ENCODE results near the gene HMGXB4.

HMGXB4 gene

DNA sequence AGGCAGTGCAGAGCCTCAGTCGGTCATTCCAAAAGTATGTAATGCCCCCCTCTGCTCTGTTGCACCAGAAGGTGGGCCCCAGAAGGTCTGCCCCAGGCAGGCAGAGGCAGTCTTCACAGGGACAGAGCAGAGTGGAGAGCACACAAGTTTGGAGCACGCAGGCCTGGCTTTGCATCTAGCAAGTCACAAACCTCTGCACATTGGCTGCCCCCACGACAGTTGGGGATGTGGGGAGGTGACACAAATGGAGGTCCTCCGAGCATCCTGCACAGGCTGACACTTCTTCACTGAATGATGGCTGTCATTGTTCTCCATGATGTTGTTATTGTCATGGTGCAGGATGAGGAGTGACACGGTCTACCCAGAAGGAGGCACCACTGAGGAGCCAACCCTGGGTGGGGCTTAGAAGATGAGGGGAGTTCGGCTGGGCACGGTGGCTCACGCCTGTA lies 54.3 kb downstream of the HMGXB4 start:
- no peak for DNase-seq

DNA sequence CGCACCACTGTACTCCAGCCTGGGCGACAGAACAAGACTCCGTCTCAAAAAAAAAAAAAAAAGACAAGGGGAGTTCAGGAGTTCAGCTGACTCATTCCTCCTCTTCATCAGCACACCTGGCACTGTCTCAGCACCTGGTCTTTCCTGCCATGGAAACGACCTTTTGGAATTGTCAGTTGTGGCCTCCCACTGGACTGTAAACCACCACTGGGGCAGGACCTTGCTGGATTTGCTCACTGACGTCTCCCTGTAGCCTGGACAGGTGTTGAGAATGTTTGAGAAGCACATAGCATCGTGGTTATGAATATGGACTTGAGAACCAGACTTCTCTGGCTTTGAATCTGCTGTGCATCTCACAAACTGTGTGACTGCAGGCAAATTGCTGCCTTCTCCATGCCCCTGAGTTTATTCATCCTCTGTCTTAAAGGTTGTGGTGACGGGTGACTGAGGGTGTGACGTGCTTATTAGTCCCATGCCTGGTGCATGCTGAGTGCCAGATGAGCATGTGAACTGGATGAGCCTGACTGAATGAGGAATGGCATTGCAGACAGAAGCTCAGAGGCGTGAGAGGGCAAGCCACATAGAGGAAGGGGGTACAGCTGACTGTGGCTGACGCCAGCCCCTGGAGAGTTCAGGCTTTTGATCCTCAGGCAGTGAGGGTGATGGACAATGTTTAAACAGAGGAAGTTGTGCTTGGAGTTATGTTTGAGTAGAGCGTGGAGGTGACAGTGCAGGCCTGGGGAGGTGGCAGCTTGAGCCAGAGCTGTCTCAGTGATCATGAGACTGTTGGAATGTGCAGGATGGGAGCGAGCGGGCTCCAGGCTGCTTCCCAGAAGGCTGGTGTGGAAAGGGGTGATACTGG lies 55.1 kb downstream of the HMGXB4 start:
- no peak for DNase-seq

DNA sequence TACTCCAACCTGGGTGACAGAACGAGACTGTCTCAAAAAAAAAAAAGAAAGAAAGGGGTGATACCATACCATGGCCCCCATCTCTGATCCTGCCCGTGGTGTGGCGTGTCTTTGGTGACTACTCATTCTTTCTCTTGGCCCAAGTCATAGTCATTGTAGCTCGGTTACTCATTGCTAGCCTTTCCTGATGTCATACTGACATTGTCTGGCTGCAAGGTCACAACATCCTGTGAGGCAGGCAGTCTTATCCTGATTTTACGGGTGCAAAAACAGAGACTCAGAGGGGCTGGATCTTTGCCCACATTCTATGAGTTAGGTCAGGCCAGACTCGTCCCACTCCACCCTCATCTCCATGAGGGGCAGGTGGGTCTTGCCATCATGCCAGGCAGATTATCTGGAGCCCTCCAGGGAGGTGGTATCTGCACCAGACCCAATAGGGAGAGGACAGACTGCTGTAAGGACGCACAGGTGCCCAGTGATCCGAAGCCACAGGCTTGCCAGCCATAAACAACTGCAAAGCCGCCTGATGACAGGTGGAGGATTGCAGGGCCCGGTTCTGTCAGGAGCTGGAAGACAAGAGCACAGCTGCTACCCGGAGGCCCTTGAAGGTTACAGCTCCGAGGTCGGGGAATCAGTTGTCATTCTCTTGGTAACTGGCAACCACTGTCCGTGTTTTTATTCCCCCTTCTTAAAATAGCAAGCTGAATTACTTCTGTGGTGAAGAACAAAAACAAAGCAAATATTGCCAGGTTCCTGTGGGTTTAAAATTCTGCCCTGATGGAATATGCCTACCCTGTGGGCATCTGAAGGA lies 56.2 kb downstream of the HMGXB4 start:
- DNase-seq, result no peak

DNA sequence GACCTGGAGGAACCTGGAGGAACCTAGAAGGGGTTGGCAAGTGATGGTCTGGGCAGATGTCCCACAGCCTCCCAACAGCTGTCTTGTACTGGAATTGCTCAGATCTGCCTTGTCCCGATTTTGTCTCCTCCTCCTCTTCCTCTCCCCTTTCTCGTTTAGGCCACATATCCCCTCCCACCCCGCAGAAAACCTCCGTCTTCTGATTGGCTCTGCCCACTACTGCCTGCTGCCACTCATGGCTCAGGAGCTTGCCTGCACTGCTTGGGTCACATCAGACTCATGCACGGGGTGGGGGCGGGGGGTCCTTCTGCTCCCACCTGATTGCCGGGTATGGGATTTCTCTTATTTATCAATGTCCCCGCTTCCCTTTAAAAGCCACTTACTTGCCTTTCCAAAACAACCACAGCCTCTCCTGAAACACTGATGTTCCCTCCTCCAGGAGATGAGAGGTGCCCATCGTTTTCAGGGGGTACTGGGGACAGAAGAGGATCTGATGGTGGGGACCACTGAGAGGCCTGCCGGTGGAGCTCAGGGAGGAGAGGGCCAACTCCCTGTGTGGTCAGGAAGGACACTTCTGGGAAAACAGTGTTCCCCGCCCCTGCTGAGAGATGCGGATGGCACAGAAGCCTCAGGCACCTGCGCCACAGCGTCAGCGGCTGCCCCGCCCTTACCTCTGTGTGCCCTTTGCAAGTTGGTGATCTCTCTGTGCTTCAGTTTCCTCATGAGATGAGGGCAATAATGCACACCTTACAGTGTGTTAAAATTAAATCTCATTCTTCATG lies 57.1 kb downstream of the HMGXB4 start:
- DNase-seq, result no peak

DNA sequence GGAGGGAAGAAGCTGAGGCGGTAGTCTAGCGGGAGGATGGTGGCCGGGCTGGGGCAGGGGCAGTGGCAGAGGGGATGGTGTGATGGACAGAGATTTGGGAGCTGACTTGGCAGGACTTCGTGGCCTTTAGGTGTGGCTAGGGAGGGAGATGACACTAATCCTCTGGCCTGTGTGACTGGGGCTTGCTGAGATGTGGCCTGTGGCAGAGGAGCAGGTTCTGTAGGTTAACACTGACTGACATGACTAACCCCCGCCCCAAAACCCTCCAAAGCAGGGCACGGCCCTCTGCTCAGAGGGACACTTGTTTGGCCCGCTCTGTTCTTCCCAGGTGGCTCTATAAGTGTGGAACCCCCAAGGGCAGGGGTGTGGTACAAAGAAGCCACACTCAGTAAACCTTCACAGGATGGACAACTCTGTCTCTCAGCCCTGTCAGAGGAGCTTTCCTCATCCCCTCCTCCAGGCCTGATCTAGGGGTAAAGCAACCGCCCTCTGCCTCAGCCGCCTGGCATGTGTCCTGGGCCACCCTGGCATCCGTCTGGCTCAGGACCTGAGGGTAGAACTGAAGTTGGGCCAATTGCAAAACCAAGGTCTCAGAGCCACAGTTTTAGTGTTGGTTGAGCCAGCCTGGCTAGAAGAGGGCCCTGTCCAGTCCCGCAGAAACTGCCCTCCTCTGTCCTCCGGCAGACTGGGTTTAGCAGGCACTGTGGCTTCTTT lies 58.0 kb downstream of the HMGXB4 start:
- no peak for DNase-seq

DNA sequence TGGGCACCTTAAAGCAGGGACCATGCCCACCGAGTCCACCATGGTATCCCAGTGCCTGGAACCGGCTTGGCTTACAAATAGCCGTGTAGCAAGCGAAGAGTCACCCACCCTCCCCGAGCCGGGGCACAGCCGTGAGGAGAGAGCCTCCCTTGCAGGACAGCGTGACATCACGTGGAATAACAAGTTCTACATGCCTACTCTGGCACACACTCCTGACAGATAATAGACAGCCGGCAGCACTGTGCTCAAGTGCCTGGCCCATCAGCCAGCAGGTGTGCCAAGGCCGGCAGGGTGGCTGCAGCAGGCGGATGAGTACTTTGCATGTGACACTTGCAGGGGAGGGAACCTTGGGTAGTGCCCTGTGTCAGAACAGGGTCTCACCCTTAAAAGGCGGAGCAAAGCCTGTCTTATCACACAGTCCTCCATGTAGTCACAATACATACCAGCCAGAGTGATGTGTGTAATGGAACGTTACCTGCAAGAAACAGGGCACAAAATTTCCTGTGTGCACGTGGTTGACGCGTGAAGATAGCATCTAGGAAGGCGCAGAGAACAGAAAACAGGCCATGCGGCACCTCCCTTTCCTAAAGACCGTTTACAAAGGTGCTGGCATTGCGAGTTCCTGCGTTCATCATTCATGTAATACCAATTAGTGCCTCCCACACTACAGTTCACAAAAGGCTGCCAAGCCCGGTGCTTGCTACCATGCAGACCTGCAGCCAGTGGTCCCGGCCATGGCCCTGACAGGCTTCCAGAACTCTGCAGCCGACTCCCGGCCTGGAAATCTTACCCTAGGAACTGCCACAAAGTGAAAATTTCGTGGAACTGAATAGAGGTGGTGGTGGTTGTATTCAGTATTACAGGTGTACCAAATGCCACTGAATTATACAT lies 58.8 kb downstream of the HMGXB4 start:
- no peak for DNase-seq

DNA sequence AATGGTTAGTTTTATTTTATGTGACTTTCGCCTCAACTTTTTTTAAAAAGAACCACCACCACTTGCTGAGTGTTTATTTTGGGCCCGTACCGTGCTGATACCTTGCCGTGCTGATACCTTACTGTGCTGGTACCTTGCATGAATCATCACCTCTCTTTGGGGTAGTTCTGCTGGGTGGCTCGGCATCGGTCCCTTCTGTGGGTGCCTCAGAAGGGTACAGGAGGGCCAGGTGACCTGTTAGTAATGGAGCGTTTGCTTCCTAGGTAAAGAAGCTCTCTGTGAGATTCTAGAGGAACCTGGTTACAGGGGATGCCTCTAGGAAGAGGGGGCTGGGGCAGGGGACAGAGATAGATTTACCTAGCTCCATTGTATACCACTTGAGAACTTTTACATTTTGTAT lies 59.5 kb downstream of the HMGXB4 start:
- DNase-seq, result no peak

DNA sequence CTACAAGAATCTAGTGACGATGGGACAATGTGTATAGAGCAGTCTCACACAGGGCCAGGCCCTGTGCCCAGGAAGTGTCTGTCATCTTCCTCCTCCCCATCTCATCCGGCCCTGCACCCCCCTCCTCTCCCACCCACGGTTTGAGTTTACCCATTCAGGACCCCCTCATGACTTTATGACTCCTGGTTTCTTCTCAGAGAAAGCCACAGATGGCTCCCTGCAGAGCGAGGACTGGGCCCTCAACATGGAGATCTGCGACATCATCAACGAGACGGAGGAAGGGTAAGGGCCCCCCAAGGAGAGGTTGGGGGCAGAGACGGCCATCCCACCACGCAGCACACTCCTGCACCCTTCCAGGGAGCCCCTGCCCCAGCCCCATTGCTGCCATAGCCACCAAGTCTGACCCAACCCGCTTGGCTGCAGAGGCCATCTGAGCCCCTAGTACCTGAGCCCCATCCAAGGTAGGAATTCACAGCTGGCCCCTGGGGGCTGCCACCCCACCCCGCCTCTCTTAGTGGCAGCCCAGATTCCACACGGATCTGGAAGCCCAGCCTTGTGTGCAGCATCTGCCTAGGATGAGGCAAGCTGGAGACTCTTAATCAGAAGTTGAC lies 60.5 kb downstream of the HMGXB4 start:
- DNase-seq, result no peak

DNA sequence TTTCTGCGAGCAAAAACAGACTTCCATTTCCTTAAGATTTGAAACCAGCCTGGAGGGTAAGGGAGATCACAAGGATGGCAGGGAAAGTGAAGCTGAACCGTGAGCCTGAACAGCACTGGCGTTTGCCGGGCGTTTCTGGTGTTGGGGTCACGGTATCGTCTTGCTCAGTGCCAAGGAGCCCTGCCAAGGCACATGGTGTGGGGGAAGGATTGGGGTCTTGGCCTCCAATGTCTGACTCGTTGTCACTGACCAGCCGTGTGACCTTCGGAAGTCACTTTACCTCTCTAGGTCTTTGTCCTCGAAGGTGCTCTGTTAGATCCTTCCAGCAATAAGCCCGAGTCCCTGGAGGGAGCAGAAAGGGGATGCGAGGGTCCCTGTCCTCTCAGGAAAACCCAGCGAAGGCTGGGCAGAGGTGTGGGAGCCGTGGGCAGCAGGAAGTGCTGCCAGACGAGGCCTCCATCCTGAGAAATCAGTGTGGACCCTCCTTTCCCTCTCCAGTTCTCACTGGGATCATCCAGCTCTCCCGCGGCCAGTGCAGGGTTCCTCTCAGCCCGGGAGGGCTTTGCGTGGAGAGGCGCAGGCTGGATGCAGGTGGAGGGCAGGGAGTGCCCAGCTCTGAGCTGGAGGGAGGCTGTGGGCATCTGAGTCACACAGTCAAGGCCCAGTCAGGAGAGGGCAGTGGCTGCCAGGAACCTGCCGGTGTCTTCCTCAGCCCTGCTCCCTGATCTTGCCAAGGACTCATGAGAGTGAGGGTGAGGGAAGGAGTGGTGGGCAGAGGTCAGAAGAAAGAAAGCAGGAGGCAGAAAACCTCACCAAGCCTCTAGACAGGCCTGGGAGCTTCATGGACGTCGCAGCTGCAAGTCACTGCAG lies 61.3 kb downstream of the HMGXB4 start:
- no peak for DNase-seq

DNA sequence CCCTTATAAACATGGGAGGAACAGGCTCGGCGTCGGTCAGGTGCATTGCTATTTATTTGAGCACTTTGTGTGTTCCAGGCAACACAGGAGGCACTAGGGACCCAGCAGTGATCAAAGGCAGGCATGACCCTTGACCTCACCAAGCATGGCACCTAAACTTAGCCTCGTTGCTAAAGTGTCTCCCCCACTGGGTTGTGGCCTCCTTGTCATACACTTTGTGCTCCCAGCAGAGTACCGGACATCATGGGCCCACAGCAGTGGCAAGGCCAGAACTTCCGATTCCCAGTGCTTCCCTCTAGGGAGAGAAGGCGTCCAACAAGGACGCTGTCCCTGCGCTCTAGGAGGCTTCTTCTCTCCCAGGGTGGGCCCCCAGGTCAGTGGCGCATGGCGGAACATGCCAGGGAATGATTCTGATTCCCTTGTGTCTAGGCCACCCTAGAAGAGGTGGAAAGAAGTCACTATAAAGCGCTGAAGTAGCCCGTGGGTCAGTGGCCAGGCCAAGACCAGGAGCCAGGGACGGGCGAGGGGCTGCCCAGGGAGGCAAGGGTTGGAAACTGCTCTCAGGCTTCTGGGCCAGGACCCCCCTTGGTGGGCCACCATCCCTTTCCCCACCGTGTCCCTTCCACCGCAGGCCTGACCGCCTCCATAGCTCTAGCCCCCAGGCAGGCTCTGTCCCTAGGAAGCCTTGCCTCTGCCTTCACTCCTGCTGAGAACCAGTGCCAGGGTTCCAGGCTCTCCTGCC lies 62.1 kb downstream of the HMGXB4 start:
- DNase-seq, result no peak

DNA sequence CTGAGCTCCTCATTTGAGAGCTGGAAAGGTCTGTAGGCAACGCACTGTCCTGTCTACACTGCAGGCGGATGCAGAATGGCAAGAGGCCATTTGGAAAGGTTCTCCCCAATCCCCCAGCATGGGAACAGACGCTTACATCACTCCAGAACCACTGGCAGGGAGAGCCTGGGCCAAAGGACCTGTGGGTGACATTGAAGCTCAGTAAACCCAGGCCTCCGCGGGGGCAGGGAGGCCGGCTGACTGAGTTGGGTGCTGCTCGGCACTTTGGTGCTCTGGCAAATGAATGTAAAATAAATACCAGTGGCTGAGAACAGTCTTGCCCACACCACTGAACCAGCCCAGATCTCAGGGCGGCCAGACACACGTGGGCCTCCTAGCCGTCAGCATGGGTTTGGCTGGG lies 64.8 kb downstream of the HMGXB4 start:
- no peak for DNase-seq

DNA sequence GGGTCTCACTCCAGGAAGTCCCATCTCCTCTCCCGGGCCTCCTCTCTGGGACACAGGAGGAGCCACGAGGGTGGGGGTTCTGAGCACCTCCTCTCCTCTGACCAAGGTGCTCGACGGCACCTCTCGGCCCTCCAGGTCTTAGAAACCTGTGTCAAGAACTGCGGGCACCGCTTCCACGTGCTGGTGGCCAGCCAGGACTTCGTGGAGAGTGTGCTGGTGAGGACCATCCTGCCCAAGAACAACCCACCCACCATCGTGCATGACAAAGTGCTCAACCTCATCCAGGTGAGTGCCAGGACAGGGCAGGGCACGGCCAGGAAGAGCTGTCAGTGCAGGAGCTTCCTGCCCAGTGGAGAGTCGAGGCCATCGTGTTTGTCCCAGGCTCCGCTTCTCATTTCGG lies 65.6 kb downstream of the HMGXB4 start:
- no peak for DNase-seq

DNA sequence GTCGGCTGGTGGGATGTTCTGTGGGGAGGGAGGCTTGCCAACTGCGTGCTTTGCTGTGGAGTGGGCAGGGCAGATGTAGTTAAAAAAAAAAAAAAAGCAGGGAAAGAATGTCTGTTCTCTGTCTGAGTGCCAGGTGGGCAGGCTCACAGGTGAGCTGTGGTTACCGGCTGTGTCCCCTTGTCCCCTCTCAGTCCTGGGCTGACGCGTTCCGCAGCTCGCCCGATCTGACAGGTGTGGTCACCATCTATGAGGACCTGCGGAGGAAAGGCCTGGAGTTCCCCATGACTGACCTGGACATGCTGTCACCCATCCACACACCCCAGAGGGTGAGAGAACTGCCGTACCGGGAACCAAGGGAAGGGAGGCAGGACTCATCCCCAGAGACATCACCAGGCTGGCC lies 66.0 kb downstream of the HMGXB4 start:
- DNase-seq, result no peak

DNA sequence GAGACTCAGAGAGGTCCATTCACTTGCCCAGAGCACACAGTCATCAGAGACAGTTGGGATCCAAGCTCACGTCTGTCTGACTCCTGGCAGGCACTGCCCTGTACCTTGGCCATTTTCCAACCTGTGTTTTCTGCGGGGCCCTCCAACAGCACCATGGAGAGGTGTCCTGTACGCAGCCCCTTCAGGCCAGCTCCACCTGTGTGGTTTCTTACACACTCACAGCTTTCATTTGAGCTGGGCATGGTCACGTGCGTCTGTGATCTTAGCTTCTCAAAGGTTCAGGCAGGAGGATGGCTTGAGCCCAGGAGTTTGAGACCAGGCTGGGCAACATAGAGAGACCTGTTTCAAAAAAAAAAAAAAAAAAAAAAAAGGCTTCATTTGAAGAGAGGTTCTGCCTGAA lies 66.8 kb downstream of the HMGXB4 start:
- DNase-seq, result no peak

DNA sequence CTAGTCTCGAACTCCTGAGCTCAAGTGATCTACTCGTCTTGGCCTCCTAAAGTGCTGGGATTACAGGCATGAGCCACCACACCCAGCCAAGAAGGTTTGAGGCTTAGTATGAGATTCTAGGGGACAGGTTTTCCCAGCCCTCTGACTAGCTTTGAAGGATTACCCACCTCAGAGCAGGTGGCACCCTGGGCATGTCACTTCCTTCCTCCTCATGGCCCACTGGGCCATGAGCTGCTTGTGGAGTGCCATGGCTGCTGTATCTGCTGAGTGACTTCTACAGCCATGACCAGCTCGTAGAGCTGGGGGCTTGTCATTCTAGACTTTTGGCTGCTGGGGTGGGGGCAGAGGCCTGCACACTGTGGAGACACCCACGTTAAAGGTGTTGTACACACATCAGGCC lies 67.5 kb downstream of the HMGXB4 start:
- DNase-seq, result no peak

DNA sequence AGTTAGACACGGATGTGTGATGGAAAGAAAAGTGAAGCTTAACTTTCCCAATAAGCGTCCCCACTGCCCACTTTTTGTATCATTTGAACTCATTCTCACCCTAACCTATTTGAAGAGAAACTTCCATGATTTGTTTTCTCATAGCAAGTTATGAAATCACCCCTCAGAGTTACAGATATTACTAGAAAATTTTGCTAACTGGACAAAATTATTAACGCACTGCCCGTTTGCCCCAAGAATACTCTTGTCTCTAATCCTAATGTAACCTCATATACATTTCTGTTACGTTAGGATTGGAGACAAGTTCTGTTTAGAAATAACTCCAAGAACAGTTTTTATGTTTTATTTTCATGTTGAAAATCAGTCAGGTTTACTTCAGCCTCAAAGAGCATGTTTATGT lies 67.9 kb downstream of the HMGXB4 start:
- DNase-seq, result no peak

DNA sequence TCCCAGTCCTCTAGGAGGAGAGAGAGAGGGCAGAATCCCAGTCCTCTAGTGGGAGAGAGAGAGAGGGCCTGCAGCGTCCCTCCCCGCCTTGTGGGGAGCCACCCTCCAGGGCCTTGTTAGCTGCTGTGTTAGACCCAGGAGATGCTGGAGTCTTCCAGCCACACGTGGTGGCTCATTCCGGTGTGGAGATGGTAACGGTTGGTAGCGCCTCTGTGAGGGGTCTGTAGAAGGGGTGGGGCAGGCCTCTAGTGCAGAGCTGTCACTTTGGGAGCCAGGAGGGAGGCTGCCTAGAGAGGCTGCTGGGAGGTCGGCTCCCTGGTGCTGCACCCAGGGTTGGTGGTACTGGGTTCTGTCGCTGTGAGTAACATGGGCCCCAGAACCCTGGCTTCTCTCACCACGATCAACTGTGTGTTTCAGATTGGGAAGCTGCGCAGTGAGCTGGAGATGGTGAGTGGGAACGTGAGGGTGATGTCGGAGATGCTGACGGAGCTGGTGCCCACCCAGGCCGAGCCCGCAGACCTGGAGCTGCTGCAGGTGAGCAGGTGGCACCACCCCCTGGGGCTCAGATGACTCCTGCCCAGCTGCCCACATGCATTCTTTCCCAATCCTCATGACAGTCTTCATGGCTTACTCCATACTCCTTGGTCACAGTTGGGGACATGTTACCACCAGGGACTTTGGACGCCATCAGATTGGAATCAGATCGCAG lies 69.7 kb downstream of the HMGXB4 start:
- DNase-seq, result no peak

DNA sequence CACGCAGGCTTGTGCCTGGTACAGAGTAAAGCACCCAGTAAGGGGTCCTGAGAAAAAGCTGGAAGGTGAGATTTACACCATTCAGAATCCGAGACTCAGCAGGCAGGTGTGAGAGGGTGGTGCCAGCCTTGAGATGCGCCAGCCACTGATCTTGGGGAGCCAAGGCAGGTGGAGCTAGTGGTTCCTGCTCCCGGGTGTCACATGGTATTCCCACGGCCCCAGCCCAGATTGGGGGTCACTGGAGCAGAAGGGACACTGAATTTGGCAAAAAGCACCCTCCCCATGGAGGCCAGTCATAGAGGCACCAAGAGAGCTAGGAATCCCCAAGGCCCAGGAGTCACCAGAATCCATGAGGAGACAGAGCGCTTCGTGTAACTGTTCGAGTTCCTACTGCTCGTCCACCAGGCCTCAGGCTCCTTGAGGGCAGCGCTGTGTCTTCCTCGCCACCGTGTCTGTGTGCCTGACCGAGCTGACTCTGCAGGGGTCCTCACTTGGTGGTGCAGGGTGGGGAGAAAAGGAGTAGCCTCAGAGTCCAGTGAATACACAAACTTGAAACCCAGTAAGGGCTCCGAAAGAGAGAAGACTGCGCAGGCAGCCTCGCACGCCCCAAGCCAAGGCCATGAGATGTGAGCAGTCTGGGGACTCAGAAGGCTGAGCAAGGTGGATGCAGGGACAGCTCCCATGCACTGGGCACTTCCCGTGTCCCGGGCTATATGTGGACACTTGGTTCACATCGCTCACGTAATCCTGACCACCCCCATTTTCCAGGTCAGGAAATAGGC lies 70.6 kb downstream of the HMGXB4 start:
- no peak for DNase-seq

Data from activated T-cell treated with anti-CD3 and anti-CD28 coated beads for 4 hours (primary cell).